Kidney capillary endothelial cell (primary cell): ENCODE results near the gene DDX1.

ENCODE experiments used
- DNase-seq: peaks from one replicate; pipeline ENCODE4 v3.0.0-alpha.2; 2018; ENCODE audit warnings: low spot score

Gene DDX1

DNA sequence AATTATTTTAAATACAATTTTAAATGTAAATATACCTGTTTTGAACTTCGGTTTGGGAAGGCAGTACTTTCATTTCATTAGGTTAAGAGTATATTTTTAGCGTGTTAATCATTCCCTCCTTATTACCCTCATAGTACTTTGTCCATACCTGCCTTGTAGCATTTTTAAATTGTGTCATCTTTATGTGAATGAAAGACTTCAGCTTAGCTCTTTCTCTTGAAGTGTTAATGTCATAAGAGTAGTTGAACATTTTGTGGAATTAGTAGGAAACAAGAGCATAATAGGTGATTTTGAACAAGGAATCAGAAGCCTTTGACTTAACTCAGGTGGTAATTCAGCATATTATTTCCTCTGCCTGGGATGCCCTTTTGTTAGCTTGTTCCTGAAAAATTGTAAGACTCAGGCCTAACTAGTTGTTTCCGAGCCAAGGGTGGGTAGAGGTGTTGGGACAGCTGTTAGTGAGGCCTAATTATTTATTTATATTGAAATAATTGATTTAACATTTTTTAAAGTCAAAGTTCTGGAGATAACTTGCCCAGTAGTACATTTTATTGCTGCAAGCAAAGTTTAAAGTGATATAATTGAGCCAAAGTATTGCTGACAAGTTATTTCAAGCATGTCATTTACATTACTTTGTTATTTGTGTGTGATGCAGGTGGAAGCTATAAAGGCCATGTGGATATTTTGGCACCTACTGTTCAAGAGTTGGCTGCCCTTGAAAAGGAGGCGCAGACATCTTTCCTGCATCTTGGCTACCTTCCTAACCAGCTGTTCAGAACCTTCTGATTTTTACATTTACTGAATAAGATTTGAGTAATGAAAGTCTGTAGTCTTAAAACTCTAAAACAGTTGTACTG lies 38.7 kb downstream of the DDX1 start:
- no peak for DNase-seq

DNA sequence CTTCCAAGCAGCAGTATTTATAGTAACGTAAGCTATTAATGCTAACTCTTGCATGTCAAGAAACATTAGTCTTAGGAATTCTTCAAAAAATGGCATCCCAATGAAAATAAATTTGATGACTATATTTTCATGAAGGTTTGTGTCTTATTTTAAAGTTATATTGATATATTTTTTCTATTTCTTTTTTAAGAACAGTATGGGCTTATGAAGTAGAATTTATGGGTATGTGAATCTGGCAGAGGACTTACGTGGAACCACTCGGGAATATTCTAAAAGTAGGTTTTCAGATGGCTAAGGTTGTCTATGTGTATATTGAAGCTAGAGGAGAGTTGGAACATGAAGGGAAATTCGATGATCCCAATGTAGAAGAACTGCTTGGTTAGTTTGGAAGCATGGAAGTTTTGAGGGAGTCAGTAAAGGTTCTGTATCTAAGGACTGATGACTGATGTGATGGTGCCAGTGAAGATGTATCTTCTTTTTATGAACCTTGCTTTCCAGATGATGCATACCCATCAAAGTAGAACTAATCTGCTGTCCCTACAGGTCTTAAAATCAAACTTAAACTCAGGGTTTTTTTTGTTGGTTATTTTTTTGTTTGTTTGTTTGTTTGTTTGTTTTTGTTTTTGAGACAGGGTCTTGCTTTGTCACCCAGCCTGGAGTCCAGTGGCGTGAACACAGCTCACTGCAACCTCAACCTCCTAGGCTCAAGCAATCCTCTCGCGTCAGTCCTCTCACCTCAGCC lies 39.5 kb downstream of the DDX1 start:
- no peak for DNase-seq

DNA sequence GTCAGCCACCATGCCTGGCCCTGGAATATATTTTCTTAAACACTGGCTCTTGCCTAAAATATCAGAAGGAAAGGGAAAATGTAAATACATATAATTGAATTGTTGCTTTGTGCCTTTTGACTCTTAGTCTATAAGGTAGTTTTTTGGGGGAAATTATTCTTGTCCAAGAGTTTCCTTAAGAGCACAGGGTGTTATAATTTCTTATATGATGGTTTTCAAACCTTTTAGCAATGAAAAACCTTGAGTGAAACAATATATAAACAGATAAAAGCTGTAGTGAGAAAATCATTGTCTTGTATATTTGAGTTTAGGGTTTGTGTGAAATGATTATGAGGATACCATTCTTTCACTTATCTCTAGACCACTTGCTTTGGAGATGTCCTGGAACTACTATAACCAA lies 40.2 kb downstream of the DDX1 start:
- DNase-seq = no peak

DNA sequence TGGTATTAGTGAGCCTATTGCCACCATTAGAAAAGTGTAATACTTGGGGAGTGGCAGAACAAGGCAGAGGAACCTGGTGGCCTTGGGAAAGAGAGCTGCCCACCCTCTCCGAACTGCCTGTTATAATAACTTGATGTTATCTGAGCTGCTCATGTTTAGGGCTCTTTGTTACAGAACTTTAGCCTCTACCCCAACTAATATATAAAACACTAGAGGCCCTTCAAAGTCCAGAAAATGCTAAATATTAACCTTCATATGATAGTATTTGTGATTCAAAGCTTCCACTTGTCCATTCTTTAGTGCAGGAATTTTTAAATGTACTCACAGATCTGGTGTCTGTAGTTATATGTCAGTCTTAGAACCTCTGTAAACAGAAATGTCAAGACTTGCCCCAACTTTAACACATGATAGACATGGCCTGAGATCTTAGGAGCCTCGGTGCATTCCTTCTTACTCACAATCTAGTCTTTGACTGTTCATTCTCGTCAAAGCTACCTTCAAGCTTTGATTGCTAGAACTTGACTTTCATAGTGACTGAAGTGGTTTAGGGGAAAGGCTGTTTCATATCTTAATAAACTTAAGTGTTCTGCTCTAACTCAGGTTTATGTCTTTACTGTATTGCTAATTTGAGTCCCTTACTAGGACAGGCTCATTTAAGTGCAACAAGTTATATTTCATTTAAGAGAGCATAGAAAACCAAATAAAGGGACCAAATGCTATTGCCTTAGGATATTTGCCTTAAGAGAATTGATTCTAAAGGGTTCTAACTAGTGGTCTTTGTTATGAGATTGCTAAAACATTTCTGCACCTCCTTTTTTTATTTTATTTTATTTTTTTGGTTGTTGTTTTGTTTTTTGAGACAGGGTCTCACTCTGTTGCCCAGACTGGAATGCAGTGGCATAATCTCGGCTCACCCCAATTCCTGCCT lies 41.6 kb downstream of the DDX1 start:
- DNase-seq = no peak

DNA sequence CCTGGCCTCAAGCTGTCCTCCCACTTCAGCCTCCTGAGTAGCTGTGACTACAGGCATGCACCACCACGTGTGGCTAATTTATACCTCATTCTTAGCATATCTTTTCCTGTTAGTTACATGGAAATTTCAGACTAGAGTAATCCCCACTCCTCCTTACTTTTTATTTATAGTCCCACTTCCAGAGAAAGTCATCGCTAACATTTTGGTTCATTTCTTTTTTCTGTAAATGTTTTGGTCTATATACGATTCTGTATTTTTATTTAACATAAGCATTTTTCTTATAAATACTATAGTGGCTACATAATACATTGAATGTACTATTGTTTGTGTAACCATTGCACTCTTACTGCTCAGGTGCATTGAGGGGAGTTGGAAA lies 42.3 kb downstream of the DDX1 start:
- DNase-seq = no peak

DNA sequence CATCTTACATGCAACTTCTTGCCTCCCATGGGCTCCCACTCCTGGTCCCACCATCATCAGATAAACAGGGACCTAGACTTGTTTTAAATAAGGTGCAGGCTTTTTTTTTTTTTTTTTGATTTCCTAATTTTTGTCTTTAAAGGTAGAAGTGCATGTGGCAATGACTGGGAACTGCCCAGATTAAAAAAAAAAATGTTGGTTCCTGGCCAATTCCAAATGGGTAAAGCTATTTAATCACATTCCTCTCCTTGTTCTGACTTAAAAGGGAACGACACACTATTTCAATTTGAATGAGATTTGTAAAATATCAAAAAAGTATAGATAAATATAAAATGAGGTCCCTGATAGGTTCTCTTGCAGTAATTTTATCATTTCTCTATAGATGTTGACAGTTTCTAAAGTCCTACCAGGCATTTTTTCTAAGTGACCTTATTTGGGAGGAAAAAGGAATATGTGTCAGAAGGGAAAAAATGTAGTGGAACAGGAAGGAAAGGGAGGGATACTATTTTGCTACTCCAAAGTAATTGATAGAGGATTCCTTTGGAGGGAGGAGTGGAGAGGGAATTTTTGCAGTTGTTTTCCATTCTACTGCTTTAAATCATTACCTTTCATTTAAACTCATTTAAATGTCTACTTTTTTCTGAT lies 43.3 kb downstream of the DDX1 start:
- no peak for DNase-seq

DNA sequence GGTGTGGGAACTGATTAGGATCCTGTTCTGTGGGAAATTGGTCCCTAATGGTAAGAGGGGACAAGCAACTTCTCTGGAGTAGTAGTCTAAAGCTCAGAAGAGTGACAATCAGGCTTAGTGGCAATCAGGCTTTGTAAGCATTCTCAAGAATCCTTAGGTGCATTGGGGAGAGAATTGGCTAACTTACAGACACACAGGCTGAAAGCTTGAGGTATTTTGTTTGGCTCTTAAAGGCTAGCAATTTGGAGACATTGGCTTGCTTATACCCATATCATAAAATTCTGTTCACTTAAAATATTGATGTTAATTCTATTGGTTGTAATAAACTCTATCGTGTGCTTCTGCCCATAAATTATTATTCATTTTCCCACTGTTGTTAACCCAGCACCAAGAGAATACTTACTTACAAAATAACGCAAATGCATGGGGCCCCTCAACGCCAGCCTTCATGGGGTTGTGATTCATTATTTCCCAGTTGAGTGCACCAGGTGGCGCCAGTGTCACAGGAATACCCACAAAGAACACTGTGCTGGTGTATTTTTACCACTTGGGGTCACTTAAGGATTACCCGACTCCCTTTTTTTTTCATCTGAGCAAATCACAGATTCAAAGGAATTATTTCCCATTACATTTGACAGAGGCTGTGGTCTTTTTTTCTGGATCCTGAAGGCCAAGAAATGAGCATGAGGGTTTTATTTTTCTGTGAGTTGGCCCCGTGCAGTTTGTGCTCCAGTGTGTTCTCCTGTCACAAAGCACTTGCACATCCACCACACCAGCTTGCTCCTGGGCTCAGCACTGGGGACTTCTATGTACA lies 45.5 kb downstream of the DDX1 start:
- DNase-seq = peak; percentile 74

DNA sequence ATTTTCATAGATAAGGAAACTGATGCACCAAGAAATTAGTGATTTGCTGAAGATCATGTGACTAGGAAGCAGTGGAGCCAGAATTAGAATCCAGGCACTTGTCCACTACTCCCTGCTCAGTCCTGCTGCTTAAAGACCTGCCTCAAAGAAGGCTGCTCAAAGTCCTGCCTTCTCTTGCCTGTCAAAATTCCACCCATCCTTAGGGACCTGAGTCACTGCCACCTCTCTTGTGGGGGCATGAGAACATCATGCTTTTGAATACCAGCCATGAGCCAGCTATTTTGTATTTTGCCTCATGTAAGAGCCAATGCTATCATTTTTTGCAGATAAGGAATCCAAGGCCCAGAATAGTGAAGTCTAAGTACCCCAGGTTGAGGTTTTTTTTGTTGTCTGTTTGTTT lies 47.1 kb downstream of the DDX1 start:
- no peak for DNase-seq

DNA sequence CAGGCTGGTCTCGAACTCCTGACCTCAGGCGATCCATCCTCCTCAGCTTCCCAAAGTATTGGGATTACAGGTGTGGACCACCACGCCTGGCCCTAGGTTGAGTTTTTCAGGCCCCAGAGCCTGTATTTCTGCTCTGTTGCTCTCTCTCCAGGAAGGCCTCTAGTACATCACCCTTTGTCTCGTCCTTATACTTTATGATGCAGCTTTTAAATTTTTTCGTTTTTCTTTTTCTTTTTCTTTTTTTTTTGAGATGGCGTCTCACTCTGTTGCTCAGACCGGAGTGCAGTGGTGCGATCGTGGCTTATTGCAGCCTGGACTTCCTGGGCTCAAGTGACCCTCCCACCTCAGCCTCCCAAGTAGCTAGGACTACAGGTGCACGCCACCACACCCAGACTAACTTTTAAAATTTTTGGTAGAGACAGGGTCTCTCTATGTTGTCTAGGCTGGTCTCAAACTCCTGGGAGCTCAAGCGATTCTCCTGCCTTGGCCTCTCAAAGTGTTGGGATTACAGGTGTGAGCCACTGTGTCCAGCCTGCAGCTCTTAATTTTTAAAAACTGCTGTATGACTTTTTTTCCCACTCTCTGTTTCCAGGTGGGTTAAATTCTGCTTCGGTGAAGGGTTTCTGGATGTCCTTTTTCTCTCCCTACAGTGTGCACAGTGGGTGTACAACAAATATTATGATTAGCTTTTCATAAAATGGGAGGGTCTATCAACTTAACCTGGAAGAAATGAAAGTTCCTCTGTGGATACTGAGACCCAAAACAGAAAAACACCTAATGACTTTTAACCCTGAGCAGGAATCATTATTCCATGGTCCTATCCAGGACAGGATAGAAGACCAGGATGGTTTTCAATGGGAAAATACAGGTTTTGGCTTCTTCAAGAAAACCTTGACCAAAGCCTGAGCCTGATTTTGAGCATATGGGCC lies 47.9 kb downstream of the DDX1 start:
- DNase-seq = no peak

DNA sequence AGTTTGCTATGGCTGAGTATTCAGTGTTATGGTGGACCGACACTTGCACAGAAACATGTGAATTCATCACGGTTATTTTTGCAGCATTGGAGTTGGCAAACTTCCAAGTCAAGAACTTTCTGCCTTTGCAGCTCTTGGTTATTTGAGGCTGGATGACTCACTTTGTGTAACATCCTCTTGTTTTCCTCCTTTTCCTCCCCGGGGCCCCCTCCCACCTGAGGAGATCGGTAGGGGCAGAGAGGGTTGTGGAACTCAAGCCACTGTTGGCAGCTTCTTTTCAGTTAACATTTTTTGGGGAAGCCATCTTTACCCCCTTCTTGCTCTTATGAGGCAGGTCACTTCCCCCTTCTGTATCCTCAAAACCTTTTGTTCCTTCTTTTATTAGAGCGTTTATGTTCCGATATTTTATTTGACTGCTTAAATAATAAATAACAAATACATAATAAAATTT lies 48.6 kb downstream of the DDX1 start:
- DNase-seq = peak; percentile 96

DNA sequence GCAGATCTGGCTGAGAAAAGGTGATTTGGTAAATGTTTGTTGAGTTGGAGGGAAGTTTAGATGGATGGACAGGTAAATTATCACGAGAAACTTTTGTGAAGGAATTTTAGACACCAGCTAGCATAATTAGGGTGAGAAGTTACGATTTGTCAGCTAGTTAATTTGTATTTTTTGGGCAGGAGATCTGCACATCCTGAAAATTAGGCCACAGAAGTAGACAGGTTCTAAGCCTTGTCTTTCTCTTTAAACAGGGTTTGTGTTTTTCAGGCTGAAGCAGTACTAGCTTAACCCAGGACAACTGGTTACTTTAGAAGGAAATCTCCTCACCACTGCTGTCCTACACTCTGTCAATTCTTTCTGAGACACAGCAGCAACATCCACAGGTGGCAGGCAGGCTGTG lies 49.1 kb downstream of the DDX1 start:
- DNase-seq = no peak

DNA sequence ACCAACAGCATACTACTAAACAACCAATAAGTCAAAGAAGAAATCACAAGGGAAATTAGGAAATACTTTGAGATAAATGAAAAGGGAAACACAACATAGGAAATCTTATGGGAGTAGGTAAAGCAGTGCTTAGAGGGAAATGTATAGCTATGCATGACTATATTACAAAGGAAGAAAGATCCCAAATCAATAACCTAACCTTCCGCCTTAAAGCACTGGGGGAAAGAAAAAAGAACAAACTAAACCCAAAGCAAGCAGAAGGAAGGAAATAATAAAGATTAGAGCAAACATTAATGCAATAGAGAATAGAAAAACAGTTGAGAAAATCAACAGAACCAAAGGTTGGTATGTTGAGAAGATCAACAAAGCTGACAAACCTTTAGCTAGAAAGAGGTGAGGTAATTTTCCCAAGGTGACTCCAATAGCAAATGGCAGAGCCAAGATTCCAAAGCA lies 49.9 kb downstream of the DDX1 start:
- no peak for DNase-seq

DNA sequence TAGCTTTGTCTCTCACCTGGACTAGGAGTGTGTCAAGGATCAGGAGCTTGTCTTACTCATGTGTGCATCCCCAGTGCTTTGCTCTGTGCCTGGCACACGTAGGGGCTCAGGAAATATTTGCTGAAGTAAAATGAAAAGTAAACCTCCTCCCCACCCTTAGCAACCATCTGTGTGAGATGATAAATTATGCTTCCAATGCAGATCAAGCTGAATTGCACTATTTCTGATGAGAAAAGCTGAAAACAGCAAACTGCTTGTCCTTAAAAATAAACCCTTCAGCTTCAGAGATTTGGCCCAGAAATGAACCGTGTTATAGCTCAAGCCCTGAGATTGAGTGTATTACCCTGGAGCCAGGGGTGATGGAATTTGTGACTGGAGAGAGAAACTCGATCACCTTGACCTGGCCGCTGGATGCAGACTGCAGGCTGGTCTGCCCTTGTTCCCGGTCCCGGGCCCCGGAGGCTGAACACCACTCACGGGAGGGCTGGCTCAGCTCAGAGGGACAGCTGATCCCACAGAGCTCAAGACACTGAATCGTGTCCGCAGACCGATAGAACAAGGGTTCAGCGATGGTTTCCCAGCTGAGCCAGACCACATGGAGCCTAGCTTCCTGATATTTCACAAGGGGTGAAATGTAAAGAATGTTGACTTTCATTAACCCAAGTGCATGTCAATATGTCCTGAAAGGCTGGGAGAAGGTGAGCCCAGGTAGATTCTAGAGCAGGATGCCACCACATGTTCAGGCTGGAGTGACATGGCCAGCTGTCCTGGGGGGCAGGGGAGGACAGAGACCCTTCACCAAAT lies 50.5 kb downstream of the DDX1 start:
- DNase-seq = no peak

DNA sequence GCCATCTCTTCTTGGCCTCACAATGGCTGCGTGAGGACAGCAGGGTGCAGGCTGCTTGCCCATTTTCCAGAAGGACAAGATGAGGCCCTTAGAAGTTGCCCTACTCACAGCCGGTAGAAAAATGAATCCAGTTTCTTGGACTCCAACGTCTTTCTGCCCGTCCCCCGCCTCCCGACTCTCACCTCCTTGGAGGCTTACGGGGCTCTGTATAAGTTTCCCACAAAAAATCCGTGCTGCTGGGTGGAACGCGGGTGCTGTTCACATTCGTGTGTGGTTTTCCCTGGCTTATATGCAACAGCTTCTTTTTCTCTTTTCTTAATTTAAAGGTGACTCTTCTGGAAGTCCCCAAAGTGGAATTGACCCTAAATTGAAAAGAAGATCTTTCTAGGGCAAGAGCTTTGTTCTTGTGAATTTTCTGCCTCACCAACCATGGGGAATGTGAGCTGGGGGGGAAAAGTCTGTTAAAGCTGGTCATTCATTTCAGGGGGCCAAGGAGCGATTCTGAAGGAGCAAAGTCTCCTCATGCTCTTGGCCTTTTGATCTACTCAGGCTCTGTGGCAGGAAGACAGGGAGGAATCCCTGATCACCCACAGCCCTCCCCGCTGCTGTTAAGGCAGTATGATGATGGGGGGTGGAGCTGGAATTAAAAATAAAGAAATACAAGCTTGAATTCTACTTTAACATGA lies 51.3 kb downstream of the DDX1 start:
- DNase-seq = no peak

DNA sequence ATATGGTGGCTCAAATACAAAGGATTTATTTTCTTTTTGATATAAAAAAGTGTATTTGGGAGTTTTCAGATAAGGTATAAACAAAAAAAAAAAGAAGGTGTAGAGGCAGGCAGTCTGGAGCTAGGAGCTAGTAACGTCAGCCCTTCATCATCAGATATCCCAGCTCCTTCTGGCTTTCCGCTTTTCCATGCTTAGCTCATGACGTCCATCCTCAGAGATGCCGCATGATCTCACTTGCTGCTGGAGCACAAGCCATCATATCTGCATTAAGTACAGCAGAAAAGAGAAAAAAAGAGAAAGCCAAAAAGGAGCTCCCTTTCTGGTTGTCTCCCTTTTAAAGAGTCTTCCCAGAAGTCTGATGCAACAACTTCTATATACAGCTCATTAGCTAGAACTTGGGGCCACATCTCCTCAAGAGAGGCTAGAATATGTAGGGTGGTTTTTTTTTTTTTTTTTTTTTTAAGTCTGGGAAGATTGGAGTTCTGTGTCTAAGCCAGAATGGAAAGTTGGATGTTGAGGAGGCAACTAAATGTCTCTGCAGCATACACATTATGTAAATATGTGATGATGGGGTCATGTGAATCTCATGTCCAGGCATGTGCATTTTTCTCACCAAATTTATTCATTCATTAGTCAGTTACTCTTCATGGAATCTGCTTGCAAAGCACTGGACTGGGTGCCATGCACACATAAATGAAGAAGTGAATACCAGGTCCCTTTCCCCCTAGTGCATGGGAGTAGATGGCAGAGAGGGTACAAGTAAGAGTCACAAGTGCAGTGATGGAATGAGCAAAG lies 52.3 kb downstream of the DDX1 start:
- no peak for DNase-seq

DNA sequence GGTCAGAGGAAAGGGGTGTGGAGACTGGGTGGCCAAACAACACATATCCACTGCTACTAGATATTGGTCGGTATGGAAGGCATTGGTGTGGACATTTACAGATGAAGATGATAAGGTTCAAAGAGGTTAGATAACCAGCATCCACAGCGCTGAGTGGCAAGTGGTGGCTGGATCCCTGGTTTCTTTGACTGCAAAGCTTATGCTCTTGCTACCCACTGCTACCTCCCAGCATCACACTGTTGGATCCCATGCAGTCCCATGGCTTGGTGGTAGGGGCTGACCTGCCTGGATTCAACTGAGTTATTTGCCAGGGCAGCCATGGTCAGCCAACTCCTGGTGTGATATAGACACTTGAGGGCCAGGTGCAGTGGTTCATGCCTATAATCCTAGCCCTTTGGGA lies 53.6 kb downstream of the DDX1 start:
- DNase-seq = no peak

DNA sequence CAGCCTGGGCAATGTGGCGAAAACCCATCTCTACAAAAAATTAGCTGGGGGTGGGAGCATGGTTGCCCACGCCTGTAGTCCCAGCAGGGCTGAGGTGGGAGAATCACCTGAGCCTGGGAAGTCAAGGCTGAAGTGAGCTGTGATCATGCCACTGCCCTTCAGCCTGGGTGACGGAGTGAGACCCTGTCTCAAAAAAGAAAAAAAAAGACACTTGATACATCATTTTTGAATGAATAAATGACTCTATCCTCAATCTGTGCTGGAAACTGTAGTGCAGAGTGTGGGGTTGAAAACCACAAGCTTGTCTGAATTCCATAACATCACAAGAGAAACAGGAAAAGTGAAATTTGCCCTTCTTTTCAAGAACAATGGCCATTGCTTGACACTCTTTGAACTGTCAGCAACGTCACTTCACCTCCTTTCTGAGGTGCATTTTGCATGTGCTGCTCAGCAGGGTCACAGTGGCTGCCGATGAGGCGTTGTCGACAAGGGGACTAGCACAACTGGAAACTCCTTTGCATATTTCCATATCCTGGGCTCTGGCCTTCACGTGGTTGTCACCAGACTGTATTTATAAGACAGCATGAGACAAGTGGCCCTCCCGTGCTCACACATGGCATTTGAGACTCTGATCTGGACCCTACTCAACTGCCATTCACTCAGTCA lies 54.2 kb downstream of the DDX1 start:
- DNase-seq = no peak
